GM08714 (cell line): ENCODE data around the gene DAG1.

Source experiments
- H3K4me3 ChIP-seq: fragments of 200-500 bp; sonication (Bioruptor generic); 2 replicates; pipeline ENCODE4 v1.5.1; 2014; ENCODE audit warnings: mild to moderate bottlenecking, low read length, inconsistent platforms
- ZNF274 ChIP-seq: IDR thresholded peaks from 2 replicates; pipeline ENCODE4 v1.6.1; 2012; ENCODE audit warnings: mild to moderate bottlenecking, low read depth, low read length

Gene DAG1

DNA sequence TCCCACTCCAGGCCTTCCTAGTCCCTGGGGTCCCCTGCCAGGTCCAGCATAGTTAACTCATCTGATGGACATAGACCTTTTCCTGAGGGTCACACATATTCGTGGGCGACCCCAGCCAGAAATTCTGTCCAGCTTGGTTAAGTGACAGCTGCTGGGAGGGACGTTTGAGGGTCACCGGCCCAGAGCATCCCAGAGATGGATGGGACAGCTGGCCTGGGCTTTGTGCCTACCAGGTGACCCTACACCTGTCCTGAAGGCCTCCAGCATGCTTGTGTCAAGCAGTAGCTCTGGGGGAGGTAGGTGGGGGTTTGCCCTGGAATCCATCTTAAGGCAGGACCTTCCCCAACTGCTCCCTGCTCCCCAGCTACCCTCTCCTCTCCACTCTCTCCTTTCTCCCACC, 9.1 kb upstream of the DAG1 start:
- H3K4me3 ChIP-seq = no peak overlapping the region
- TF ChIP-seq ZNF274 = no peak

DNA sequence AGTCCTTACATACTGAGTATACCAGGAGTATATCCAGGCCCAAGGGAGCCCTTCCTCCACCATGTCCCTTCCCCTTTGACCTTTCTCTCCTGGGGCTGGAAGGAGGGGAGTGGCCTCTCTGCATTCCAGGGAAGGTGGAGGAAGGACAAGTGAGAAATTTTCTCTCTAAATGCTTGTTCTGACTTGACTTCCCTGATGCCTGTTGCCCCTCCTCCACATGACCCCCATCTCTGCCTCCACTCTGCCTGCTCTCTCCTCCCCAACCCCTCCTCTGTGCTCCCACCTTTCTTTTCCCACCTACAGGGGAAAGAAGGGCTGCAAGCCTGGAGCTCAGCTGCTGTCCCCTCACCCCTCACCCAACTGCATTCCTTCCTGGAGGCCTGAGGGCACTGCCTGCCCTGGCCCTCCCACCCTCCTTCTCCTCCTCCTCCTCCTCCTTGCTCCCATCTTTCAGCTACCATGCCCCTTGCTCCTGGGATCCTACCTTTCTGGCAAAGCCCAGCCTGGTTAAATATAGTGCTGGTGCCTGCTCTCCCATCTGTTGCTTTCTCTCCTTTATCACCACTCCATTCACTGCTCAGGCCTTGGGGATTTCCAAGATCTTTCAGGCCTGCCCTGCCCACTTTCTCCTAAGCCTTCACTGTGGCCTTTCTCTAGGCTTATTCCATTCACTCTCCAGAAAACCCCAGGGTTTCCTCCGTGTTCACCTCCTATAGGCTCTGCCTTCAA, 8.5 kb upstream of the DAG1 start:
- TF ChIP-seq ZNF274 = no peak
- H3K4me3 ChIP-seq = no peak overlapping the region

DNA sequence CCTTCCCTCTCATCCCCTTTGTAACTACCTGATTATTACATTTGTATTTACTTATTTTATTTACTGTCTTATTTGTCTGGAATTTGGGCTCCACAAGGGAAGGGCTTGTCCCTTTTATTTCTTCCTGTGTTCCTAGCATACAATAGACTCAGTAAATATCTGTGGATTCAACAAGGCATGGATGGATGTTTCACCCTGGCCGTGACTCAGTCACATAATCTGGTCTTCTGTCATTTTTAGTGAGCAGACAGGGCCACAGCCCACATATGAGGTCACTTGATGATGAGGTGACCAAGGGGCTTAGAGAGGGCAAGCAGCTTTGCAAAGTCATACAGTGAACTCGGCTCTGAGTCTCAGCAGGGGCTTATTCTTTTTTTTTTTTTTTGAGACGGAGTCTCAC, 7.8 kb upstream of the DAG1 start:
- H3K4me3 ChIP-seq = no peak overlapping the region
- TF ChIP-seq ZNF274 = no peak

GRCh38 chr3:49465270-49466034, 4.6 kb upstream of the DAG1 start:
- no peak overlapping the region for H3K4me3 ChIP-seq
- TF ChIP-seq ZNF274 = no peak

GRCh38 chr3:49466085-49466484, 4.0 kb upstream of the DAG1 start:
- TF ChIP-seq ZNF274 = no peak
- H3K4me3 ChIP-seq = no peak overlapping the region

DNA sequence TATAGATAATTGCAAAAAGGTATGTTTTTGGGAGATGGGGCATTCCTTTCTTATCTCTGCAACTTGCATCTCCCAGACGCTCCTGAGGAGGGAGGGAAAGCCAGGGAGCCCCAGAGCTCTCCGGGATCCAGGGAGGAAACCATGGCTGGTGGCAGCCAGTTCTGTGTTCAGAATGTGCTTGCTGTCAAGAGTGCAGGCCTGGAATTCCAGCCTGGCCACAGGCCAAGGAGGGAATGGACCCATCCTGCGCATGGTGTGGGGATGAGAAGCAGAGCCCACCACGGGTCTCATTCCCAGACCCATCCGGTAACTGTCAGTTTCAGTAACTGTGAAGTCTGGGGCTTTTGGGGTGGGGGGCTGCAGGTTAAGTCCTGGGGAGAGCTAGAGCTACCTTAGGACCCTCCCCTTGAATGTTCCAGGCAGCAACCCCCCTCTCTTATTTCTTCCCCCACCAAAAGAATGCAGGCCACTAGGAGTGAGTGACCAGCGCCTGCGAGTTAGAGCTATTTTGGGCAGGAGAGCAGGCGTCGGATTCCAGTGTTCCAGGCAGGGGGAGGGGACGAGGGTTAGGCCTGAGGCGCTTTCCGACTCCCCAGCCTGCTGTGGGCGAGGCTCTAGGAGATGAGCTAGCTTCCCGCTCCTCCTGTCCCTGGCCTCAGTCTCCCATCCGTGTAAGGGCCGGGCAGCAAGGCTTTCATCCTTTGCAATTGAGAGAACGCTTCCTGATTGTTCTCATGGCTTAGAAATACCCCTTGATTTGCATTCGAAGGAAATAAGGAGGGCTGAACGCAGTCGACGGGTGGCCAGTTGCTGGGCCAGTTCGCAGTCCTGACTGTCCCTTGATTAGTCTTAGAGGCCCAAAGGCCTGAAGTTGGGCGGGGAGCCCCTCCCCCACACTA, 781 bp upstream of the DAG1 start:
- peak overlapping the region; percentile 63; the same call in 1 of the 2 replicates for H3K4me3 ChIP-seq

GRCh38 chr3:49470714-49471420, 800 bp downstream of the DAG1 start:
- no peak for TF ChIP-seq ZNF274
- peak overlapping the region; percentile 93 for H3K4me3 ChIP-seq

More for the DNA sequence above, 781 bp upstream of the DAG1 start:
- TF ChIP-seq ZNF274 = no peak

GRCh38 chr3:49471856-49472495, 1.9 kb downstream of the DAG1 start:
- no peak for TF ChIP-seq ZNF274
- no peak overlapping the region; the same call in 1 of the 2 replicates for H3K4me3 ChIP-seq

DNA sequence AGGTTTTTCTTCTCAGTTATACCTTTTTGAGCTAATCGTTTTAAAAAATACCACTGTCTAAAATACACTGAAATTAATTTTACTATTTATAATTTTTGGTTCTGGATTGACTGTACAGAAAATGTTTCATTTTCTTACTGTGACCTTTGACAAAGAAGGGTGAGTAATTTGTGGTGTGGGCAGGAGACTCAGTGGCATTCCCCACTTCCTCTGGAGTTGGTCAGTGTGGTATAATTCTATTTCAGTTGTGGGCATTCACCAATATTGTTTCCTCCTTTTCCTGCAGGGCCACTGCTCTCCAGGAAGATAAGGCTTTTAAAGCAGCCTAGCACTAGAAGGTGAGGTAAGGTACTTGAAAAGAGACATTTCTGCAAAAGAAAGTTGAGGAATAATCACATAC, 6.5 kb downstream of the DAG1 start:
- no peak overlapping the region for H3K4me3 ChIP-seq
- no peak for TF ChIP-seq ZNF274

- TF ChIP-seq ZNF274 = no peak
- H3K4me3 ChIP-seq = no peak overlapping the region
Measured at GRCh38 chr3:49482766-49483165, 12.7 kb downstream of the DAG1 start.

DNA sequence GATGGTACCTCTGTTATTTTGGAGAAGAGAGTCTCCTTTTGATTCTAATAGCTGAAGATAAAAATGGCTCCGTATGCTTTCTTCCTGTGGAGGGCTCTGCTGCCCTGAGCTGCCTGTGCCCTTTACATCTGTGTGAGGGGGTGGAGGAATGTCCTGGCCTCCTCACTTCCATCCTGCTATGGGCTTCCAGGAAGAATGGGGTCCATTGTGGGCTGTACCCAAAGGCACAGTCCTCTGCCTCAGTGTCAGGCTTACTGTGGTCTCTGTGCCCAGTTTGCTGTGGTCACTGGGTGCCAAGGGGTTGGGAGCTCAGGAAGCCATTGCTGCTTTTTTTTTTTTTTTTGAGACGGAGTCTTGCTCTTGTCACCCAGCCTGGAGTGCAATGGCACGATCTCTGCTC, 14.4 kb downstream of the DAG1 start:
- H3K4me3 ChIP-seq = no peak overlapping the region
- no peak for TF ChIP-seq ZNF274

GRCh38 chr3:49489247-49489646, 19.2 kb downstream of the DAG1 start:
- no peak for TF ChIP-seq ZNF274
- no peak overlapping the region for H3K4me3 ChIP-seq

GRCh38 chr3:49492969-49493368, 22.9 kb downstream of the DAG1 start:
- H3K4me3 ChIP-seq = no peak overlapping the region
- TF ChIP-seq ZNF274 = no peak
